Left renal pelvis (tissue), 4 donors: Measurements from ENCODE around the gene TNS3. TPM values are rescaled to one million over a fixed set of nuclear protein-coding genes. Genes with fewer than 3 reads are reported as not detected.
"Not testable (repeated sequence)": the region's sequence is repeated elsewhere in the genome, so short reads cannot be mapped to it uniquely, and the experiment has no call there.

Experiments
- DNase-seq, 4 donors: peaks; one replicate each; pipeline ENCODE4 v3.0.0-alpha.2; 2013; ENCODE audit warnings: low read depth in 4 of 4, low spot score in 3 of 4
- polyA plus RNA-seq, 4 donors: library from polyadenylated mRNA; unstranded; fragments of 120-200 nt; gene quantifications; one replicate each; pipeline ENCODE4 v1.2.1, GENCODE V29; 2013; ENCODE audit not compliant: insufficient read length in 4 of 4

The TNS3 gene
- polyA plus RNA-seq, 4 donors, result 85.6 to 120 (median 91.2) TPM

DNA sequence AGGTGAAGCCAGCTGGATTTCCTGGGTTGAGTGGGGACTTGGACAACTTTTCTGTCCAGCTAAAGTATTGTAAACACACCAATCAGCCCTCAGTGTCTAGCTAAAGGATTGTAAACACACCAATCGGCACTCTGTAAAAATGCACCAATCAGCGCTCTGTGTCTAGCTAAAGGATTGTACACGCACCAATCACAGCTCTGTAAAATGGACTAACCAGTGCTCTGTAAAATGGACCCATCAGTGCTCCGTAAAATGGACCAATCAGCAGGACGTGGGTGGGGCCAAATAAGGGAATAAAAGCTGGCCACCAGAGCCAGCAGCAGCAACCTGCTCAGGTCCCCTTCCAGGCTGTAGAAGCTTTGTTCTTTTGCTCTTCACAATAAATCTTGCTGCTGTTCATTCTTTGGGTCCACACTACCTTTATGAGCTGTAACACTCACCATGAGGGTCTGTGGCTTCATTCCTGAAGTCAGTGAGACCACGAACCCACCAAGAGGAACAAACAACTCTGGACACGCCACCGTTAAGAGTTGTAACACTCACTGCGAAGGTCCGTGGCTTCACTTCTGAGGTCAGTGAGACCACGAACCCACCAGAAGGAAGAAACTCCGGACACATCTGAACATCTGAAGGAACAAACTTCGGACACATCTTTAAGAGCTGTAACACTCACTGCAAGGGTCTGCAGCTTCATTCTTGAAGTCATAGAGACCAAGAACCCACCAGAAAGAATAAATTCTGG, 21.8 kb upstream of the TNS3 start:
- not testable (repeated sequence) for DNase-seq

GRCh38 chr7:47602272-47603004, 20.5 kb upstream of the TNS3 start:
- DNase-seq, result no peak

DNA sequence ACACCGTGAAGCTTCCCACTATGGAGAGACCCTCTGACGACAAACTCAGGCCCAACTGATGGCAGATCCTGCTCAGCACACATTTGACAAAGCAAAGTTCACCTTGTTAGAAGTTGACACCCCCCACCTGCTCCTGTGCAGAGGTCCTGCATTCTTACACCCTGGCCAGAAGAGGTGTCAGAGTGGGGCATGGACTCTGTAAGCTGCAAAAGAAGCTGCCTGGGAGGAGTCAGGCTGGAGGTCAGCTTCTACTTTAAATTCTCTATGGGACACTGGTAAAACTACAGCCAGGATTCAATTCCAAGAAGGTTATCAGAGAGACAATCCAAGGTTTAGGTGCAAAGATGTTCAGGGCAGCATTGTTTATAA, 20.0 kb upstream of the TNS3 start:
- DNase-seq, result no peak

- no peak for DNase-seq
These were observed 19.4 kb upstream of the TNS3 start for GRCh38 chr7:47601119-47601880.

GRCh38 chr7:47600199-47601118, 18.5 kb upstream of the TNS3 start:
- no peak for DNase-seq

- no peak for DNase-seq
These were observed 15.5 kb upstream of the TNS3 start for GRCh38 chr7:47597379-47597778.

DNA sequence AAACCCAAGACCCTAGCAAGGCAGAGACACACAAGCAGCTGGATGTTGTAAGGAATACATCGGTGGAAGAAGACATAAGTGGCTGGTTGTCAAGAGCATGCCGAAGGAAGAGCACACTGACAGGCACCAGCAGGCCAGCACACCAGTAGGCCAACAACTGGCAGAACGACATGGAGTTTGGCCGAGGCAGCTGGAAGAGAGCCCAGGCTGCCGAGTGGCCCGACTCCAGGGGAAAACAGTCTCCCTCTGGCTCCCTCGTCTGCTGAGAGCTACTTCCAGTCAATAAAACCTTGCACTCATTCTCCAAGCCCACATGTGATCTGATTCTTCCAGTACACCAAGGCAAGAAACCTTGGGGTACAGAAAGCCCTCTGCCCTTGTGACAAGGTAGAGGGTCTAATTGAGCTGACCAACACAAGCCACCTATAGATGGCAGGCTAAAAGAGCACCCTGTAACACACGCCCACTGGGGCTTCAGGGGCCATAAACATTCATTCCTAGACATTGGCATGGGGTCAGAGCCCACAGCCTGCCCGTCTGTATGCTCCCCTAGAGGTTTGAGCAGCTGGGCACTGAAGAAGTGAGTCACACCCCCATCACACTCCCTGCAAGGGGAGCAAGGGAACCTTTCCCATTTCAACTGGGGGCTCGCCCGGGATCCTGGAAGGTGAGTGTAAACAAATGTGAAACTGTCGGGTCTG, 14.7 kb upstream of the TNS3 start:
- no peak for DNase-seq

DNA sequence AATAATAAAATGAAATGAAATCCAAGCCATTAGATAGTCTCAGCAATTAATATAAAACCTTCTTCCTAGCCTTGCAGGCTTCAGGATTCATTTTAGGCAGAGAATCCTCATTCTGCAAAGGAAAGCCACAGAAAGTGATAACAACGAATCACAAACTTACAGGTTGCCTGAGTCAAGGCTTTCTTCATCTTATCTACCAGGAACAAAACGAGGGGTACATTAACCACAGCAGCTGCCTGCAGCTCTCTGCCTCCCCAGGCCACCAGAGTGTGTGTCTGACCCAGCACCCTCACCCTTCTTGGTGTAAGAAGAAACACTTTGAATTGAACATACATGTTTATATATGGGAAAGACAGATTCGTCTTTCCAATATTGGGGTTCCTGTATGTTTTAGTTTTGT, 12.5 kb upstream of the TNS3 start:
- DNase-seq, result no peak

DNA sequence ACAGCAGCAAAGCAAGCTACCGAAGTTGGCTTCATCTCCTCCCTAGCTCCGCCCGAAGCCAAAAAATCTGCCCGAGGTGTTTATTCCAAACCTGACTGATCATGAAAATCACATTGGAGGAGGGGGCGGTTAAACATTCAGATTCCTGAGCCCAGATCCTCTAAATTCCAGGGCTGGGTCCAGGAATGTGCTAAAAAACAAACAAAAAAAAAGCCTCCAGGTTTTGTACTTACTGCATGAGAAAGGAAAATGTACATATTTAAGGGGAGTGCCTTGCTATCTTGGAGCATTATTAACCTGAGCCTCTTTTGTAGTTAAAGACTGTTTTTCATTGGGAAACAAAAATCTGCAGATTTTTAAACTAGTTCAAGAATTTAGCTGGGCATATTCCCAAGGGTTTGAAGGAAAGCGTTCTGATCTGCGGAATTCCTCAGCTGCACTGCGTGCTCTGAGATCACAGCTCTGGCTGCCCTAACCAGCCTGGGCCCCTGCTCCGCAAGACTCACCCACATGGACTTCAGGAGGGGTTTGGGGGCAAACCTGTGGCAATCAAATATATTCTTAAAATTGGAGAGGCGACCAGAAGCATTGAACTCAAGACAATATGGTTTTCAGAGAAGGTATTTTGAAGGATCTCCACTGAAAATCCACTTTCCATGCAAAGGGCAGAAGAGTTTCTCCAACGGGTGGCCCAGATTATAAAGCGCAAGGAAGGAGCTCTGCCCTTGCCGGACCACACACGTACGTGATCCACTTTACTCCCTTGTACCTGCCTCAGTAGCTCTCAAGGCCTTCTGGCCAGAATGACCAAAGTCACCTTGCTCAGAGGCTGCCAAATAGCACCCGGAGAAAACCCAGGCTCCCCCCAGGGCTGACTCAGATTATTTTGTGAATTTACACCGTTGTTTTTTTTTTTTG, 10.0 kb upstream of the TNS3 start:
- no peak for DNase-seq

GRCh38 chr7:47591089-47591654, 9.3 kb upstream of the TNS3 start:
- no peak for DNase-seq

GRCh38 chr7:47590215-47590614, 8.3 kb upstream of the TNS3 start:
- not testable (repeated sequence) for DNase-seq

- DNase-seq, result no peak
These were observed 6.9 kb upstream of the TNS3 start for GRCh38 chr7:47588704-47589225.

DNA sequence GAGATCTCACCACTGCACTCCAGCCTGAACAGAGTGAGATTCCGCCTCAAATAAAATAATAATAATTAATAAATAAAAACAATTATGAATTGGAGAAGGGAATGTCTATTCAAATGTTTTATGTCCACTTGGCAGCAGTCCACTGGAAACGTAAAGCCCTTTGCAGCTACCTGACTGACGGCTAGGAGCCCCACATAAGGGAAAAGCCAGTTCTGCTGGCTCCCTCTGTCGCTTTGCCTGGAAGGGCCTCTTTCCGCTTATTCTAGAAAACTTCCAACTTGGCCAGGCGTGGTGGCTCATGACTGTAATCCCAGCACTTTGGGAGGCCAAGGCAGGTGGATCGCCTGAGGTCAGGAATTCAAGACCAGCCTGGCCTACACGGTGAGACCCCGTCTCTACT, 6.1 kb upstream of the TNS3 start:
- no peak for DNase-seq

DNA sequence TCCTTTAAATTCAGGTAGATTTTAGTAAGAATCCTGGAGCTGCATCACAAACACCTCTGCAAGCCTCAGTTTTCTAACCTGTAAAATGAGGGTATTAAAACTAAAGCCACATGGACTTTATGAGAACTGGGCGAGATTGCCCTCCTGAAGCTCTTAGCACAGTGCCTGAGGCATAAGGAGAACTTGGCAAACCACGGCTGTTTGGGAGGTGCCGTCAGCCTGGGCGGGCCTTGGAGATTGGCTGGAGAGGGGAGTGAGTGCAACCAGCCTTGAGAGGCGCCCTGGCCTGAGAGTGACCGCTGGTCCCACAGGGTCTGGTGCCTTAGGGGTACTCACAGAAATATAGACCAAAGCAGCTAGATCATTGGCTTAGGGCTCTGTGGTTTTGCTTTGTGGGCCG, 5.4 kb upstream of the TNS3 start:
- DNase-seq, result no peak

- no peak for DNase-seq
These were observed 5.0 kb upstream of the TNS3 start for GRCh38 chr7:47586925-47587324.

DNA sequence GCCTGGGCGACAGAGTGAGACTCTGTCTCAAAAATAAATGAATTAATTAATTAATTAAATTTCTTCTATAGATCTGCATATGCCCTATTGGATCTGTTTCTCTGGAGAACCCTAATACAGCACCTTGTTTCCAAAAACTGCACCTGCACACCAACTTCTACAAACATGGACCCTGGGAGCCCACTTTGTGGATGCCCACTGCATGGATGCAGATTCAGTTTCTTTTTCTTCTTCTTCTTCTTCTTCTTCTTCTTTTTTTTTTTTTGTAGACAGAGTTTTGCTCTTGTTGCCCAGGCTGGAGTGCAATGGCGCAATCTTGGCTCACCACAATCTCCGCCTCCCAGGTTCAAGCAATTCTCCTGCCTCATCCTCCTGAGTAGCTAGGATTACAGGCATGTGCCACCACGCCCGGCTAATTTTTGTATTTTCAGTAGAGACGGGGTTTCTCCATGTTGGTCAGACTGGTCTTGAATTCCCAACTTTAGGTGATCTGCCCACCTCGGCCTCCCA, 4.3 kb upstream of the TNS3 start:
- not testable (repeated sequence) for DNase-seq

- DNase-seq, result no peak
These were observed 2.6 kb upstream of the TNS3 start for GRCh38 chr7:47584536-47584895.
